ENCODE results near the gene HOXD10.

HOXD10 gene

GRCh38 chr2:176107731-176108181 lies 8.8 kb upstream of the HOXD10 start:
- DNase-seq: no peak

GRCh38 chr2:176109192-176109901 lies 7.2 kb upstream of the HOXD10 start:
- no peak for DNase-seq

- no peak for DNase-seq
Observed at GRCh38 chr2:176109946-176110345, 6.6 kb upstream of the HOXD10 start.

GRCh38 chr2:176110415-176111308 lies 5.9 kb upstream of the HOXD10 start:
- DNase-seq: no peak

GRCh38 chr2:176111309-176111663 lies 5.3 kb upstream of the HOXD10 start:
- DNase-seq: peak; percentile 51

GRCh38 chr2:176111846-176112374 lies 4.7 kb upstream of the HOXD10 start:
- DNase-seq: no peak

GRCh38 chr2:176112375-176113302 lies 3.9 kb upstream of the HOXD10 start:
- DNase-seq: no peak

GRCh38 chr2:176114120-176114929 lies 2.3 kb upstream of the HOXD10 start:
- DNase-seq: no peak

- DNase-seq: no peak
Observed at GRCh38 chr2:176114930-176115625, 1.5 kb upstream of the HOXD10 start.

GRCh38 chr2:176117162-176117822 lies 714 bp downstream of the HOXD10 start:
- no peak for DNase-seq

- no peak for DNase-seq
Observed at GRCh38 chr2:176117823-176118371, 1.3 kb downstream of the HOXD10 start.

GRCh38 chr2:176118601-176119339 lies 2.2 kb downstream of the HOXD10 start:
- peak; percentile 45 for DNase-seq

- no peak for DNase-seq
Observed at GRCh38 chr2:176120364-176121189, 4.0 kb downstream of the HOXD10 start.

- no peak for DNase-seq
Observed at GRCh38 chr2:176121190-176122051, 4.8 kb downstream of the HOXD10 start.

- no peak for DNase-seq
Observed at GRCh38 chr2:176122052-176122682, 5.6 kb downstream of the HOXD10 start.

- no peak for DNase-seq
Observed at GRCh38 chr2:176122683-176123410, 6.3 kb downstream of the HOXD10 start, which contains the start of gene HOXD9. TSS of gene HOXD9 (plus strand) at chr2:176122719. CDS start at chr2:176122769, 50 bp downstream.
